ENCODE results near the gene LYRM1.

- TF ChIP-seq CTCF (IDR thresholded peaks at IDR 0.05) (no peak), POLR2AphosphoS5 (IDR thresholded peaks at IDR 0.05) (no peak)
Measured at GRCh38 chr16:20950294-20950693, 49.7 kb downstream of the LYRM1 start.

Data from suprapubic skin (tissue), 3 donors.